ENCODE measurements around the gene PAPSS1.

- no peak for TF ChIP-seq EP300 (IDR thresholded peaks at IDR 0.05)
- no peak for TF ChIP-seq CTCF (IDR thresholded peaks at IDR 0.05)
- no peak for TF ChIP-seq POLR2A (IDR thresholded peaks at IDR 0.05)
Measured at GRCh38 chr4:107599841-107600240, 120.2 kb downstream of the PAPSS1 start.
